Activated T-cell treated with anti-CD3 and anti-CD28 coated beads for 4 hours (primary cell): ENCODE measurements around the gene CIP2A.

Source experiments
- DNase-seq: peaks from one replicate; pipeline ENCODE4 v3.0.0-alpha.2; 2020

The CIP2A gene

DNA sequence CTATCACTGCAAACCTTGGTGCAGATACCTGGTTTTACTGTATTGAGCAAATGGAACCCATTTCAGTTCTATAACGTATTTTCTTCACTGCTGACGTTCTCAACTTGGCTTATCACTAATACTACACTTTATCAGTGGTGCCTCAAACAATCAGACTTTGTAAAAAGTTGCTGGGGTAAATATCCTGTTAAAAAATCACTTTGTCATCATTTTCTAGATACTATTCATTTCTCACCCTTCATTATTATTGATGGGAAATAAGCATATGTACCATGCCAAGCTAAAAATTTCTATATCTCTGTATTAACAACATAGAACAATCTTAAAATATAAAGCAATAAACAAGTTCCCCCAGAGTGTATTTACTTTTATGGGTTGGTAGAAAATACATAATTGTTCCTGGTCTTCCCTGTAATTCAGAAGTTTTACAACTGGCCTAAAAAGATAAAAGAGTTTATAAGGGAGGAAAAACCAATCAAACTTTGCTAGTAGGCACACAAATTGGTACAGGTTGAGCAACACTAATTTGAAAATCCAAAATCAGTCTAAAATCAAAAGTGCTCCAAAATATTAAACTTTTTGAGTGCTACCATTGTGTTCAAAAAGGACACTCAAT, 33.2 kb downstream of the CIP2A start:
- no peak for DNase-seq

DNA sequence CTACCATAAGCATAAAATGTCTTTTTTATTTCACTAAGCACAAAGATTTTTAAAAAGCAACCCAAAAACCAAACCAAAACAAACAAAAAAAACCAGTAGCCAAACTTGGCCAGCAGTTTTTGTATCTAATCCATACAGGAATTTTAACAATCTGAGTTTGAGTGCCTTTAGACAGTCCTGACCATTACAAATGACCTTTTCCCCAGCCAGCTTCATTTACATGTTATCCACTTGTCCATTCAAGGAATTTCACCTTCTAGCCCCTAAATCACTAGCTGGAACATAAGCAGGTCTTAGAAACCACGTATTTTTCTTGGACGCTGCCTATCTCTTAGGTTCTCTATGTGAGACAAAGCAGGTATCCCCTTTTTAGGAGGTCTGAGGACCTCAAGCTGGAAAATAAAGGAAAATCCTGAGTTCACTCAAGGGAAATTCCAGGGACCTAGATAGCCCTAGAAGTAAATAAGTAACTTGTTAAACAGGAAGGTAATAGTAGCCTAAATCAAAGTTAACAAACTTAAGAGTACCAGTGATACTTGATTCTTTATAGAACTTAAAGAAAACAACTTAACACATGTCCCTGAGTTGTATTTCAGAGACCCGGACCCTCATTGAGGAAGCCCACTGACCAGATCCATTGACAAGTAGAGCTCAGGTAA, 34.2 kb downstream of the CIP2A start:
- DNase-seq, result no peak

DNA sequence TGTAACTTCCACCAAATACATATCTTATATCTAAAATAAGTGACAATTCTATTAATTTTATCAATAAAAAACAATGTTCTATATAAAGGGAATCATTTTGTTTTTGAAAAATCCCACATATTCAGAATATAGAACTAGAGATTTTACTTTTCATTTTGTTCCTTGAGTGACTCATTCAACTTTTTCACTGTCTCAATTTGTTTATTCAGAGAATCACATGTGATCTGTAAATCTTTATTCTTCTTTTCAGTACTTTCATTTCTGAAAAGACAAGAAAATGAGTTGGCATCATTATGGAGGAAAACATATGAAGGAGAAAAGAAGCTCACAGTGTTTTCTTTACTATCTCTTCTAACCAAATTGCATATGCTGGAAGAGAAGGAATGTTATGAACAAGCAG, 35.0 kb downstream of the CIP2A start:
- DNase-seq, result no peak

DNA sequence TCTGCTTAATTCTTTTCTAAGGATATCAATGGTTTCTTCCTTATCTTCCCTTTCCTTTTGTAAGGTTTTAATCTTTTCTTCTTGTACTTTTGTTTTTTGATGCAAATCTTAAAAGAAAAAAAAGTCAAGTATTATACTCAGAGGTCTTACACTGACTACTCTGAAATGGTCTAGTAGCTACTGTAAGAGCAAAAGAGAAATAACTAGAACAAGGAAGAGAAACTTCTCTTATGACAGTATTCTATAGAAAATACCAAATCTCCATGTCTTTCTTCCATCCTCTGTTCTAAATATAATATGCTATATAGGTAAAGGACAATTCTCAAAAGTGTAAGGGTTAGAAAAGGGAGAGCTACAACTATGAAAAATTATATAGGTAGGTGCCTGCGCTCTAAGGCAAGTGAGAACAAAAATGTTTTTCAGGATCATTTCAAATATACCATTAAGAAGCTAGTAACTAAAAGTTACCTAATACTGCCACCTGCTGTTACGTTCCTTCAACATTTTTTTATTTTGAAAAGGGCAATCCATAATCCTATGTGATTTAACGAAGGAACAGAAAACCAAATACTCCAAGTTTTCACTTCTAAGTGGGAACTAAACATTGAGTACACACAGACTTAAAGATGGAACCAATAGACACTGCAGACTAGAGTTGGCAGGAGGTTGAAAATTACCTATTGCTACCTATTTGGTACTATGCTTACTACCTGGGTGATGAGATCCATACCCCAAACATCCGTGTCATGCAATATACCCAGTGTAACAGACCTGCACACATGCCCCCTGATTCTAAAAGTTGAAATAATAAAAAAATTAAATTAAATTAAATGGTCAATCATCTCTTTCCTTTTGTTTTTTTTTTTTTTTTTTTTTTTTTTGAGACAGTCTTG, 36.7 kb downstream of the CIP2A start:
- no peak for DNase-seq

DNA sequence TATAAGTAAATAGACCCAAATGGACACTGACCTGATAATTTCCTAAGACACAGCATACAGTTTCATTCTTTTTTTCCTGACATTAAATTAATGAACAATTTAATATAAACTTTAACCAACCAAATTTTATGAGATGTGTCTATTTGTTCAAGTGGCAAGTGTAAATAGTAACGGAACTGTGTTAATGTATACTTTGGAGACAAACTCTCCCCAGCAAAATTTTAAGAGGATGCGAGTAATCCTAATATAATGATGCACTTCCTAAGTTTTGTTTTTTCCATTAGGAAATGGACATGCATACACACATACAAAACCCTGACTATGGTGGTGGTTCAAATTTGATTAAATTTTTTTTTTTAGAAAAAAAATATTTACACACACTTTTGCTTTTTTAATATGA, 40.4 kb downstream of the CIP2A start:
- no peak for DNase-seq

DNA sequence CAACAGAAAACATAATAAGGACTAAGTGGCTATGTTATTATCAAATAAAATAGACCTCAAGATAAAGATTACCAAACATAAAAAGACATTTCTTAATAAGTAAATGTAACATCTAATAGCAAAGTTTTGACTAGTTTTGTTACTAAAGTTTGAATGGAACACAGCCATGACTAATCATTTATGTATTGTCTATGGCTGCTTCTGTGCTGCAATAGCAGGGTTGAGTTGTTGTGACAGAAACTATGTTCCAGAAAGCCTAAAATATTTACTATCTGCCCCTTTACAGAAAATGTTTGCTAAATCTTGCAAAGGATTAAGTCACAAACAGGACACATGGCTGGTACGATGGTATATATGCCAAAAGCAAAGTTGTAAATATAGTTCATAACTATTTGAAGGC, 40.9 kb downstream of the CIP2A start:
- no peak for DNase-seq

DNA sequence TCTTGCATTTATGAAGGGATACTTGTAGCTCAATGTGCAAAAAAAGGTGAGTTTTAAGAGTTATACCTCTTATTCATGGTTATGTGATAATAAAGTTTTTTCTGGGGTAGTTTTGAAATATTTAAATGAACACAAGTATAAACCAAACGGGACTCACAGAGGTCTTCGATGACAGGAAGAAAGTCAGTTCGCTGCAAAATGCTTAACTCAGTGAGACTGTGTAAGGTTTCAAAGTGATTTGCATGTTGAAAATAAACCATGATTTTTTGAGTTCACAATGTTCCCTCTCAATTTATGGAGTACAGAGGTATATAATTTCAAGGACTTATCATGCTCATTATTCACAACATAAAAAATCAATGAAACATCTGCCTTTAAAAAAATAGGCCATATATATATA, 42.5 kb downstream of the CIP2A start:
- DNase-seq, result no peak

DNA sequence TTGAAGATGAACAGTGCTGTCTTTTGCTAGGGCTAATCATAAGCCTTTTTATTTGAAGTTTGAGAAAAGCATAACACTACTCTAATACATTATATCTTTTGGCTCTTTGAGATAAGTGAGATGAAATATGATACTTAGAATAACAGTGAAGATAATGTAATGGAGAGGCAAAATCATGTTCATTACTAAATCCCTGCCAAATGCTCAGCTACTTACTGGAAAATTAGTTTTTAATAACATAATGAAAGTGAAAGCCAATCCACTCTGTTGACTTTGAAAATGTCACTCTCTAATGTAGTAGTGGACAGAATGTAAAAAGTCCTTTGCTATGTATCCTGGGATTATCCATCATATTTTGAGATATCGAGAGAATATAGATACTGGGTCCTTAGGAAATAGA, 43.0 kb downstream of the CIP2A start:
- DNase-seq, result no peak

DNA sequence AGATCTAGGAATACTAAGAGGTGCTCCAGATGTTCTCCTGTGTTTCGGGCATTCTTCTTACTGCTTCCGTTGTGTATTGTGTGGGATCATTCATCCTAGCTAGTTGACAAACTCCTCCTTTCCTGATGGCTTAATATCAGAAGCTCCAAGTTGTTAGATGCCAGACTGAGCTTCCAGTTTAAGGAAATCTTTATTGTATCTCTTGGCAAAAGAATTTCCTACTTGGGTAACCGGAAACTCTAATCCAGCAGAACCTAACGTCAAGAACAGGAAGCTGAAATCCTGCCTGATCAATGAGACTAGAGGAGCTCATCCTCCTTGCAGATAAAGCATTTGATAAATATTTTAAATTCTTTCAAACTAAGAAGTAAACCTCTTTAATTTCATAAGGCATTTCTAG, 51.2 kb downstream of the CIP2A start:
- DNase-seq, result no peak

DNA sequence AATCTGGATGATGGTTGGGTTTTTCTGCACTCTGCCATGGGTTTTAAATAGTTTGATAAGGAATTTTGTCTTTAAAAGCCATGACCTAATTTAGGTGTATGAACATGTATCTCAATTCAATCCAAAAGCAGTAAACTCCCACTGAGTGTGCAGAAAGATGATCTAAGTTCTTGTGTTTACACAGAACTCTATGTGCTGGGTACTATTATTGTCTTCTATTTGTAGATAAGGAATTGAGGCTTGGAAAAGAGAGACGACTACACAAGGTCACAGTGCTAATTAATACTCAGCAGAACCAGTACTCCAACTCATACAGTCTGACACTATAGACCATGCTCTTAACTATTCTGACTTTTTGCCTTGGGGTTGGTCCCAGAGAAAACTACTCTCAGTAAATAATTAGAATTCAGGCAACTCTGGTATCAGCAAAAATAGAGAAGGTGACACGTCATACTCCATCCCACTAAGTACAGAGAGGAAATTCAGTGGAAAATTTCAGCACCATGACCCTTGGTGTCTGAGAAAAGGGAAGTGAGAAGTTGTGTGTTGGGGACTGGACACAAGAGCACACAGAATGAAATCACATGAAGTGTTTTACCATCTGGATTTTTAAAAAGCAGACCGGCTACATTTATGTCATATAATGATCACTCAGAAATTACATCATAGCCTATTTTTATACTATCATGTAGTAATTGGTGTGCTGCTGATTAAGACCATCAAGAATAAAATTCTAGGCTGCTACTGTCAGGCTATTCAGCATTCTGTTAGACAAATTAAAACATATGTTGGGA, 60.6 kb downstream of the CIP2A start:
- DNase-seq, result no peak

DNA sequence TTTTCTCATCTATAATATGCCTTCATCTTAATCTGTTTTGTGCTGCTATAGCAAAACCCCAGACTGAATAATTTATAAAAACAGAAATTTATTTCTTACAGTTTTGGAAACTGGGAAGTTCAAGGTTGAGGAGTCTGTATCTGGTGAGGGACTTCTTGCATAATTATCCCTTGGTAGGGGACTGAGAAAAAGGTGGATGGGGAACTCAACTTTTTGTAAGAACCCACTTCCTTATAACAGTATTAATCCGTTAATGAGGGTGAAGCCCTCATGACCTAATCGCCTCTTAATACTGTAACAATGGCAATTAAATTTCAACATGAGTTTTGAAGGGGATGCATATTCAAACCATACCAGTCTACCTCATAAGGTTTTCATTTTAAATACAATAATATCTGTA, 61.4 kb downstream of the CIP2A start:
- DNase-seq, result no peak

DNA sequence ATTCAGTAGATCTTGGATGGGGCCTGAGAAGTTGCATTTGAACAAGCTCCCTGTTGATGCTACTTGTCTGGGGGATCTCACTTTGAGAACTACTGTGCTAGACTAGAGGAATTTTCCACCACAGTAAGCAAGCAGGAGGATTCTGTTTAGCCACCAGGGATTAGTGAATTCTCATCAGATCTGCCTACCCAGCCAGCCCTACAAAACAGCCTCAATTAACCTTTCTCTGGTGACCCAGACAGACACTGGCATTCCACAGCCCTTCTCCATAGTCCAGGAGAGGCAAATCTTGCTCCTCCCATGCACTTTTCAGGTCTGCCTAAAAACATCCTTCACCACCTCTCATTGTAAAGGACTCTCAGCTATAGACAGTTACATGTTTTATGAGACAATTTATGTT, 62.1 kb downstream of the CIP2A start:
- DNase-seq, result no peak

DNA sequence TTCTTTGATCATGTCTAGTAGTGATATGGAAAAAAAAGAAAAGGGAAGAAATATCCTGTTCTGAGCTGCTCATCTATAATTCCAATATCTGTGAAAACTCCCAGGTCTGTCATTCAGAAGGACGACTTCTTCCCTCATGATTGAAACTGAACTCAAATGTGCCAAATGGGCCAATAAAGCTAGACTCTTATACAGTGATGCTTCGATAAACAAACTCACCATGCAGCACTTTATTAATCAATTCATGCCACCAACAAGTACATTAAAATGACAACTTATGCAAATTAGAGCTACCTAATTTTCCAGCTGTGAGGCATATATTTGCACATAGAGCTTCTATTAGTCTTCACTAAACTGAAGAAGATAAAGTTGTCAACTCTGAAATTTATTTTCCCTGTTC, 63.3 kb downstream of the CIP2A start:
- DNase-seq, result no peak

DNA sequence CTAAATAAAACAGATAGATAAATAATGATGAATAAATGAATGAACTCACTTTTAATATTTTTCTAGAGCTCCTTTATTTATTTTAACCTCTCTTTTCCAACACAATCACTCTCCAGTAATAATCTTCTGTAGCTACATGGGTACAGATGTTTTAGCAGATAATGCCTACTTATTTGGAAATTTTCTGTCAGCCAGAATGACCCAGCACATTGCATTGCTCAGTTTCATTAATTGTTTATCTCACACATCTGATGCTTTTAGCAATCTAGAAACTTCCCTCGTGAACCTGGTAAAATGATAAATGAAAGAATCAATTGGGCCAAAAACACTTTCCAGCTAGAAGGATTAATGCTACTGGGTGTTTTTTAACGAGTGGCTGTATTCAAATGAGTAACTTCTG, 64.0 kb downstream of the CIP2A start:
- no peak for DNase-seq

DNA sequence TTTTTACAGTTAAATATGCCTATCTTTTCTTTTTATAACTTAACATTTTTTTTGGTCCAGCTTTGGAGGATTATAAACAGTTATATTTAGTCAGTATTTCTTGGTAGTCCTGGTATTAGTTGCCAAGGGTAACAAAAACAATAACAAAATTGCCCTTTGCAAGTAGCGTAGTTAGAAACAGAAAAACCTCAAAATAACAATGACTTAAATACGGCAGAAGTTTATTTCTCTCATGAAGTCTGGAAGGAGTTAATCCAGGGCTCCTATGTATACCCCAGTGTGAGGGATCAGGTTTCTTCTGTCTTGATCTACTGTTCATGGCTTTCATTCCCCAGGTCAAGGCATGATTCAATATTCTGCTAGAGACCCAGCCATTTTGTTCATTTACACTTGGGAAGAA, 64.7 kb downstream of the CIP2A start:
- no peak for DNase-seq

DNA sequence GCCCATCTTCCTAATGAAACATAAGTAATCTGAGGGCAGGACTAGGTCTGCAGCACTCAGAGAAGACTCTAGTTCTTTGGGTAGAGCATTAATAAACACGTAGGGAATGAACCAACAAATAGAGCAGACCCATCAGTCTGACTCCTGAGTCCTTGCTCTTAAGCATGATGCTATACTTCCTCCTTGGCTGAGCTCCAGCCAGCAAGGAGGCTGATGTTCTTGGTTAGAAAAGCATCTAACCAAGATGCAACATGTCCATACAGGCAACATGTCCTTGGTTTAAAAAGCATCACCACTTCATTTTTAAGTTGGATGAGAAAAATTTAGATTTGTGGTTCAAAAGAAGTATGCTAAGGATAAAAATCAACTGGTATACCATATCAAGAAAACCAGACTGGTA, 70.3 kb downstream of the CIP2A start:
- no peak for DNase-seq

DNA sequence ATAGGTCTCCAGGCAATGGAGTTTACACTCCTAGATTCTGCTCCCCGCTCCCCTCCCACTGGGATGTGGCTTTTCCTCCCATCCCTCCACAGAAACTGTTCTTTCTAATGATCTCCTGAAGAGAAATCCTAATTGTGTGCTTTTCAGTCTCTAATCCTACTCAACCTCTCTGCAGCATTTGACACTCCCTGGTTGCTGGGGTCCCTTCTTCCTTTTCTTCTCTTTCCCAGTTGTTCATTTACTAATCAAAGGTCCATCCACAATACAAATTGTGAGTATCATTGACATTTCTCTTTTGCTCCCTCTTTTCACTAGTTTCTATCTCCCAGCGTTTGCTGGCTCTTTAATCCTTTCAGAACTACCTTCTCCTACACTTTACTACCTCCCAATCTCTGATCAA, 72.4 kb downstream of the CIP2A start:
- no peak for DNase-seq

DNA sequence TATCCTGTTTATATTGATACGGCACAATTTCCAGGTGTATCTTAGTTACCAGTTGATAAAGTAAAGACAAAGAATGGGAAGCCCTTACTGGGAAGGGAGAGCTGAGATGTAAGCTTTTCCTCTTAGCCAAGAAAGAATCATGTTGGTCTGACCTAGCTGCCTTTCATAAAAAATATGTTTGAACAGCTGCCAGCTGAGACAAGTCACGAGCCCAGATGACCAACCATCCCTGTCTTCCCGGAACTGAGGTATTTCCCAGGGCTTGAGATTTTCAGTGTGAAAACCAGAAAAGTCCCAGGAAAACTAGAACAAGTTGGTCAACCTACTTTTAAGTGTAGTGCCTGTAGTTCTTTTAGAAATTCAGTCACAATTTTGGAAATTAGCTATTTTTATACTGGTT, 75.3 kb downstream of the CIP2A start:
- DNase-seq, result no peak

DNA sequence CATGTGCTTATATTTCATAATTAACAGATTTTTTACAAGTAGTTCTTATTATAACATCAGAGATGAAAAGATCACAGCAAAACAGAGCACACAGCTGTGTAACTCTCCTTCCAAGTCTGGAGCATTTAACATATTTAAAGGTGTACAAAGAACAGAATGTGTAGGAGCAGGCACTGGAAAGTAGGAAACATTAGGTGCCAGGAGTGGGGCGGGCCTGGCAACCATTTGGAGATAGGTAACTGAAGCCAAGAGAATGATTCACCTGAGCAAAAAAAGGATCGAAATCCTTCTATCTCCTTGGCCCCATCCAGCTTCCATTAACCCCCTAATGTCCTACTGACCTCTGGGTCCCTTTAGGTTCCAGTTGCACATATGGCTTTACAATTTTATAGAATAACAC, 76.6 kb downstream of the CIP2A start:
- DNase-seq, result no peak

DNA sequence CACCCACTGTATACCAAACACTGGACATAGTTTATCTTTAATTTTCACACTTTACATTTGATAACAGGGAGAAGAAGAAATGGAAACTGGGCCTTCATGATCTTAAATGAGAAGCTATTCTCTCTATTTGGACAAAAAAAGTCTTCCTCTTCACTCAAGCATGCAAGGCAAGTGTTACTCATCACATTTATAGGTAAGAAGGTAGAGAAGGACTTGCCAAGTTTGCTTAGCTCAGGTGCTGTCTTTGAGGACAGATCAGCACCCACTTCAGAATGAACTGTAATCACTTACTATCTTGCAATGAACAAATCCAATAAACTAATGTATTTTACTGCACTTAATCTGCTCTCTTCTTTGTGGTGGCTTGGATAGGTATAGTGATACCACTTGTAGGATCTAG, 77.7 kb downstream of the CIP2A start:
- no peak for DNase-seq

DNA sequence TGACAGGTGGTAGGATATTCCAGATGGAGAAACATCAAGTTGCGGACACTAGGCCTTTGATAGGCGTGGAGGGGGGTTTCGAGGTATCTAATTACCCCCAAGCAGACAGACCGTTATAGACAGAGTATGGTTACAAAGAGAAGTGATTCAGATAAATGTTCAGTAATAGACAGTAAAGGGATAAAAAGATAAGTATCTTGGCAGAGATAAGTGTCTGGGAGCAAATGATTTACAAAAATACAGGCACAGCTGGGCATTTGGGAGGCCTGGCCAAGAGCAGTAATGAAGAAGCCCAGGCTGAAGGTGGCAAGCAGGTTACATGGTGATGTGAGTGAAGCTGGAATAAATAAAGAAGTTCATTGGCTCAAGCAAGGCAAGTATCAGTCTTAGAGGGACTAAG, 78.2 kb downstream of the CIP2A start:
- DNase-seq, result no peak

DNA sequence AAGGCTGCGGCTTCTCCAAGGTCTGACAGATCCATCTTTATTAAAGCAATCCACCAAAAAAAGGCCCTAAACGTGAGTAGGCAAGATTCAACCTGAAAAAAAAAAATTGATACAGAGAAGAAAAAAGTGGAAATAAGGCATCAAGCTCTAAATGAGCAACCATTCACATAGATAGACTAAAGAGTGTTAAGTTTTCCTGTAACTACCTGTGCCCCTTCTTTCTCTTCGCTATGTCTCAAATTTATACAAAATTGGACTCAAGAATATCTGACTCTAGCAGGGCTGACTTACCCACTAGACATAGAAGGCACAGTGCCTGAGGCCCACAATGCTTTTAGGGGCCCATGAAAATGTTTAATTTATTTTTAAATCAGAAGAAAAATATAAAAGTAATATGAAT, 78.7 kb downstream of the CIP2A start, which contains the start of gene MYH15:
TSS of gene MYH15 (minus strand) at position 101 of the 400 bp plus-strand sequence. CDS start at position 35, 66 bp downstream.
- no peak for DNase-seq

DNA sequence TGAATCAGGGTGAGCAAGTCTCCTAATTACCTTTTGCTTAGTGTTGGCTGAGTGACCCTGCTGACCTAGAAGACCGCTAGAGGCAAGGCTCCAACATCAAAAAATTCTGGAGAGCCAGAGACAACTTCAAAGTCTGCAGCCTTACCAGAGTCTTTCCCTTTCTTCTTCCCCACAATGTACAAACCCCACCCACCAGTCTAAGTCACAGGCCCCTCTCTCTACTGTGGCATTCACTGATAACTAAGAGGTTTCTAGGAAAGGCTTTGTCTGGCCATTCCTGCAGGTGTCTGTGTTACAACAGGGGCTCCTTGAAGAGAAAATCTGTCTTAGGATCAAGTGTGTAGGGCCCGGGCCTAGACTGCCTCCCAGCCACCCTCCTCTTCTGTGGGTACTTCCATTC, 79.4 kb downstream of the CIP2A start:
- DNase-seq, result no peak
